Kidney epithelial cell (primary cell): ENCODE data around the gene C3orf22. TPM values are rescaled to one million over a fixed set of nuclear protein-coding genes. Genes with fewer than 3 reads are reported as not detected.
A peak's percentile ranks its signal among the peaks of the same experiment; 100 is the strongest.

Experiments used
- DNase-seq: peaks from one replicate; pipeline ENCODE4 v3.0.0-alpha.2; 2010; ENCODE audit warnings: low read depth
- H3K27me3 ChIP-seq: 2 replicates; pipeline ENCODE4 v1.6.0; 2011; ENCODE audit warnings: low read length; ENCODE audit not compliant: control insufficient read depth, insufficient read depth
- H3K36me3 ChIP-seq: 2 replicates; pipeline ENCODE4 v1.5.1; 2011; ENCODE audit warnings: low read length; ENCODE audit not compliant: control insufficient read depth, insufficient read depth
- H3K4me3 ChIP-seq: 2 replicates; pipeline ENCODE4 v1.5.1; 2011; ENCODE audit warnings: low read depth, mild to moderate bottlenecking, control low read depth, low read length
- CTCF ChIP-seq: IDR thresholded peaks from 2 replicates; pipeline ENCODE4 v1.5.1; 2011; ENCODE audit warnings: mild to moderate bottlenecking, moderate library complexity, low read length, control low read depth, inconsistent platforms; ENCODE audit not compliant: insufficient read depth, poor library complexity, severe bottlenecking
- total RNA-seq: library from RNA; depleted of rRNA; stranded (reverse); fragments of >200 nt; gene quantifications from 2 replicates; pipeline ENCODE4 v1.2.3, GENCODE V29; 2015

C3orf22 gene
- total RNA-seq, 1 donor from 2014 or later = not detected

DNA sequence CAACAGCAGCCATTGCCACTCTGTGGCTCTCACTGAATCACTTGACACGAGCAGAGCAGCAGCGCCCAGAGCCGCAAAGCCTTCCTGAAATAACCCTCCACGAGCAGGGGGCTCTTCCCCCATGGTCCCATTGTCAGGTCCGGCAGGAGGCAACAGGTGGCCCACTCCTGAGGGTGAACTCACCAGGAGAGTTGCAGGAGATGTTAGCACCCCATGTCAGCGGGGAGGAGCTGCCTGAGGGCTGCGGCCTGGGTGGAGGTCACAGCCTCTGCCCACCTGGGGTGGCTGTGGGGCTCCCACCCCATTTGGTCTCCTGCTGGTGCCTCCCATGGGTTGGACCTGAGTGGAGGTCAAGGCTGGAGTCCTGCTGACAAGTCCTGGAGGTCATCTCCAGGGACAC, 12.3 kb upstream of the C3orf22 start:
- no peak for DNase-seq
- H3K36me3 ChIP-seq = no peaks in the 10 kb centered on the region
- no peak for TF ChIP-seq CTCF
- H3K27me3 ChIP-seq = peaks cover 3% of the 10 kb centered on the region
- H3K4me3 ChIP-seq = no peak overlapping the region

DNA sequence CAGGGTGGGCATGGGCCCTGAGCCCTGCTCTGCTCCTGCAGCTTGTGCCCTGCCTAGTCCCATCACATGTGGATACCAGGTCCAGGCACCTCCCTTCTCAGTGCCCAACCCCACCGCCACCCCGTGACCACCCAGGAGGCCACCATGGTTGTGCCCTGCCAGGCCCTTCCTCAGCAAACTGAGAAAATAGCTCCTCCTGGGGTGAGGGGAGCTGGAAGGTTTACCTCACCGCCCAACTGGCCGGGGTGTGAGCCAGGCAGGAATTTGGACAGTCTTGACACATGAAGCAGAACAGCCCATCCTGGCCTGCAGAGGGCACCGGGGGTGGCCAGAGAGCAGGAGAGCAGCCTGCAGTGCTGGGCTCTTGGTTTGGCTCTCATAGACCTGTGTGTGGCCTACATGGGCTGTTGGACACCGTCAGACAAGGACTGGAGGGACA, 11.4 kb upstream of the C3orf22 start:
- DNase-seq = no peak

GRCh38 chr3:126569390-126569975, 10.8 kb upstream of the C3orf22 start:
- Histone ChIP-seq H3K36me3 (no peaks in the 10 kb centered on the region), H3K27me3 (peaks cover 3% of the 10 kb centered on the region), H3K4me3 (no peak overlapping the region)
- DNase-seq = no peak
- TF ChIP-seq CTCF = no peak

More for the DNA sequence above, 11.4 kb upstream of the C3orf22 start:
- no peak overlapping the region for H3K4me3 ChIP-seq
- no peaks in the 10 kb centered on the region for H3K36me3 ChIP-seq
- H3K27me3 ChIP-seq = peaks cover 3% of the 10 kb centered on the region
- TF ChIP-seq CTCF = no peak

GRCh38 chr3:126568776-126569342, 10.1 kb upstream of the C3orf22 start:
- Histone ChIP-seq H3K27me3 (peaks cover 3% of the 10 kb centered on the region), H3K4me3 (no peak overlapping the region), H3K36me3 (no peaks in the 10 kb centered on the region)
- no peak for DNase-seq
- TF ChIP-seq CTCF = no peak

- Histone ChIP-seq H3K36me3 (no peaks in the 10 kb centered on the region), H3K4me3 (no peak overlapping the region), H3K27me3 (peaks cover 3% of the 10 kb centered on the region)
- peak; percentile 29 for TF ChIP-seq CTCF
- no peak for DNase-seq
Observed at GRCh38 chr3:126567696-126568438, 9.1 kb upstream of the C3orf22 start.
